Liver (tissue), 9 donors: ENCODE measurements around the gene ABL1. TPM values are rescaled to one million over a fixed set of nuclear protein-coding genes. Genes with fewer than 3 reads are reported as not detected.
A peak's percentile ranks its signal among the peaks of the same experiment; 100 is the strongest.
"Not testable (repeated sequence)": the region's sequence is repeated elsewhere in the genome, so short reads cannot be mapped to it uniquely, and the experiment has no call there.

Experiments used
- DNase-seq: peaks from one replicate; pipeline ENCODE4 v3.0.0-alpha.2; 2017; ENCODE audit warnings: low spot score
- H3K27ac ChIP-seq, 2 donors: one replicate each; pipeline ENCODE4 v1.7.0; 2013; ENCODE audit warnings: inconsistent platforms in 2 of 2, low read length in 2 of 2, control low read depth in 1 of 2, low read depth in 1 of 2, mild to moderate bottlenecking in 1 of 2
- H3K27me3 ChIP-seq, 4 donors: one replicate each; pipeline versions ENCODE4 v1.6.1 to v1.7.0; 2013; ENCODE audit warnings: low read length in 3 of 4, inconsistent platforms in 1 of 4, mild to moderate bottlenecking in 1 of 4, moderate library complexity in 1 of 4; ENCODE audit not compliant: control insufficient read depth in 4 of 4, insufficient read depth in 4 of 4
- H3K36me3 ChIP-seq, 4 donors: one replicate each; pipeline versions ENCODE4 v1.6.1 to v1.7.0; 2013; ENCODE audit warnings: low read length in 3 of 4, mild to moderate bottlenecking in 3 of 4, low read depth in 1 of 4, moderate library complexity in 1 of 4; ENCODE audit not compliant: control insufficient read depth in 4 of 4, insufficient read depth in 3 of 4
- H3K4me1 ChIP-seq, 4 donors: one replicate each; pipeline versions ENCODE4 v1.6.1 to v1.7.0; 2013; ENCODE audit warnings: low read length in 3 of 4, mild to moderate bottlenecking in 3 of 4, moderate library complexity in 1 of 4; ENCODE audit not compliant: control insufficient read depth in 4 of 4, insufficient read depth in 4 of 4
- H3K4me3 ChIP-seq, 3 donors: one replicate each; pipeline versions ENCODE4 v1.6.1 to v1.7.0; 2013; ENCODE audit warnings: low read length in 3 of 3, control low read depth in 1 of 3, low read depth in 1 of 3, mild to moderate bottlenecking in 1 of 3
- H3K9ac ChIP-seq, 2 donors: one replicate each; pipeline ENCODE4 v1.7.0; 2013; ENCODE audit warnings: low read length in 2 of 2, mild to moderate bottlenecking in 2 of 2, moderate library complexity in 2 of 2, control low read depth in 1 of 2, low read depth in 1 of 2
- H3K9me3 ChIP-seq, 4 donors: one replicate each; pipeline versions ENCODE4 v1.6.1 to v1.7.0; 2013; ENCODE audit warnings: low read length in 3 of 4; ENCODE audit not compliant: control insufficient read depth in 4 of 4
- EGR1 ChIP-seq, 2 donors: IDR thresholded peaks; 2 replicates each; pipeline ENCODE4 v1.6.1; 2016 to 2018; ENCODE audit warnings: antibody characterized with exemption in 2 of 2, low read depth in 2 of 2
- FOXA1 ChIP-seq: IDR thresholded peaks from 2 replicates; pipeline ENCODE4 v1.6.1; 2016; ENCODE audit warnings: antibody characterized with exemption
- FOXA2 ChIP-seq: IDR thresholded peaks from 2 replicates; pipeline ENCODE4 v1.6.1; 2016; ENCODE audit warnings: antibody characterized with exemption
- GABPA ChIP-seq, 2 donors: IDR thresholded peaks in 1 of 2; conservative IDR thresholded peaks in 1 of 2; 2 replicates each; pipeline ENCODE4 v1.6.1; 2016; ENCODE audit warnings: antibody characterized with exemption in 2 of 2, mild to moderate bottlenecking in 1 of 2, moderate library complexity in 1 of 2
- HNF4A ChIP-seq, 2 donors: conservative IDR thresholded peaks; 2 replicates each; pipeline ENCODE4 v1.6.1; 2016; ENCODE audit warnings: antibody characterized with exemption in 2 of 2, mild to moderate bottlenecking in 2 of 2
- HNF4G ChIP-seq: IDR thresholded peaks from 2 replicates; pipeline ENCODE4 v1.6.1; 2016; ENCODE audit warnings: antibody characterized with exemption
- JUND ChIP-seq, 2 donors: IDR thresholded peaks; 2 replicates each; pipeline ENCODE4 v1.6.1; 2016; ENCODE audit warnings: antibody characterized with exemption in 2 of 2
- NR2F2 ChIP-seq: IDR thresholded peaks from 2 replicates; pipeline ENCODE4 v1.6.1; 2016; ENCODE audit warnings: antibody characterized with exemption
- RAD21 ChIP-seq, 2 donors: IDR thresholded peaks; 2 replicates each; pipeline ENCODE4 v1.6.1; 2016; ENCODE audit warnings: antibody characterized with exemption in 2 of 2, mild to moderate bottlenecking in 2 of 2
- RXRA ChIP-seq, 2 donors: IDR thresholded peaks; 2 replicates each; pipeline ENCODE4 v1.6.1; 2017 to 2018; ENCODE audit warnings: antibody characterized with exemption in 2 of 2, mild to moderate bottlenecking in 1 of 2
- SP1 ChIP-seq: IDR thresholded peaks from 2 replicates; pipeline ENCODE4 v1.6.1; 2018; ENCODE audit warnings: antibody characterized with exemption, mild to moderate bottlenecking
- TAF1 ChIP-seq: conservative IDR thresholded peaks from 2 replicates; pipeline ENCODE4 v1.6.1; 2016; ENCODE audit warnings: antibody characterized with exemption, mild to moderate bottlenecking
- YY1 ChIP-seq: IDR thresholded peaks from 2 replicates; pipeline ENCODE4 v1.6.1; 2016; ENCODE audit warnings: antibody characterized with exemption, mild to moderate bottlenecking
- WGBS: extraction: QIAGEN DNeasy Blood & Tissue Kit; methylation state at CpG from one replicate; pipeline ENCODE4 v1.1.7; 2013; 5-methylcytosine and 5-hydroxymethylcytosine counted together
- polyA plus RNA-seq, 2 donors: library from polyadenylated mRNA; stranded (reverse) in 1 of 2; unstranded in 1 of 2; fragments of 200-250 nt in 1 of 2; fragments of >200 nt in 1 of 2; fragmentation: Nextera tagmentation in 1 of 2; extraction: Ambion mirVana in 1 of 2; gene quantifications; one replicate each; pipeline versions ENCODE4 v1.2.1 to v1.2.3, GENCODE V29; 2013 to 2015
- total RNA-seq, 2 donors: library from RNA; depleted of rRNA; stranded (reverse); fragments of >200 nt; gene quantifications; one replicate each; pipeline ENCODE4 v1.2.3, GENCODE V29; 2014
- TF ChIP-seq, protein P1 (sequence below): IDR thresholded peaks from 2 replicates; pipeline ENCODE4 v1.6.1; 2016; ENCODE audit warnings: antibody characterized with exemption
- TF ChIP-seq, protein P2 (sequence below): IDR thresholded peaks from 2 replicates; pipeline ENCODE4 v1.6.1; 2016; ENCODE audit warnings: antibody characterized with exemption
- TF ChIP-seq, protein P3 (sequence below): IDR thresholded peaks from 2 replicates; pipeline ENCODE4 v1.6.1; 2016; ENCODE audit warnings: antibody characterized with exemption
- TF ChIP-seq, protein P4 (sequence below): fragments of 150-350 bp; IDR thresholded peaks from 2 replicates; pipeline ENCODE4 v1.5.1; 2017; ENCODE audit warnings: improper control_type of control experiment, low read depth, low read length; ENCODE audit not compliant: missing input control
- TF ChIP-seq, protein P5 (sequence below): IDR thresholded peaks from 2 replicates; pipeline ENCODE4 v1.6.1; 2016; ENCODE audit warnings: antibody characterized with exemption, mild to moderate bottlenecking
- donor health status: healthy.
- donor health status: healthy.
- donor health status: healthy.
- donor health status: healthy.
- donor health status: healthy.

The ABL1 gene
- total and polyA plus RNA-seq, 4 donors, result 4.2 to 14.2 (median 10.9) TPM

DNA sequence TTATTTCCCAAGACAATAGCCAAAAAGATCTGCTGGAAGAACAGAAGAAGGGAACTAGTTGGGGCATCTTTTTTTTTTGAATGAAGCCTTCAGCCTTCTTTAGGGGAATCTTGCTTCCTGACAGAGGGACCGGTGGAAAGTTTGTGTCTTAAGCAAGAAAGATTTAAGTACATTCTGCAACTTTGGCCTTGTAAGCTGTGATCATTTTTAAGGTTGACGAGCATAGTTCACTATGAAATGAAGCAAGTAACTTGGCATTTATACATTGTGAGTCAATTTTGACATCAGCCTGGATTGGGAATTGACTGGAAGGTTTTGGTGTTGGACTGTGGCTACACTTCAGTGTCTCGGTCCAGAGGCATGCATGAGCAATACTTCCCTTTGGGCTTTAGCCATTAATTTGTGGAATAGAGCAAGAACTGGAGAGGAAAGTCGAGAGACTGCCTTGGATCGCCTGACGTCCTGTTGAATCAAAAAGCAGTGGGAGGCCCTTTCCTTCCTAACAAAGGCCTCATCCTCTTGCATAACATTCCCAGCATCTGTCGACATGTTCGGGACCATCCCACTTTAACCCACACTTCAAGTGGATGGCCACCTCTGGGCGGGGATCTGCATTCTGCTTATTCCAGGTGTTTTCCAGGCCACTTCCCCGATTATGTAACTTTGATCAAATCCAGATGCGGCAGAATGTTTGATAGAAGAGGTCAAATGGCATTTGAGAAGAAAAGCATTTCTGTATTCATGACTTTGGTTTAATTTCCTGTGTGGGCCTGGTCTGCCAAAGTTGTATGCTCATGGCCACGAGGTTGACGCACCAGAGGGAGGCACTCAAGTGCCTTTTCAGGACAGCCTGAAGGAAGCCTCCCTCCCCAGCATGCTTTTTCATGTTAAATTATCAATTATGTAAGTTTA is 12.5 kb downstream of the ABL1 start:
- no peak overlapping the region for H3K4me3 ChIP-seq
- DNase-seq, result no peak
- peak in 1 of 2 donors; percentile 33 for TF ChIP-seq HNF4A (conservative IDR thresholded peaks at IDR 0.05)
- TF ChIP-seq, protein P1, sequence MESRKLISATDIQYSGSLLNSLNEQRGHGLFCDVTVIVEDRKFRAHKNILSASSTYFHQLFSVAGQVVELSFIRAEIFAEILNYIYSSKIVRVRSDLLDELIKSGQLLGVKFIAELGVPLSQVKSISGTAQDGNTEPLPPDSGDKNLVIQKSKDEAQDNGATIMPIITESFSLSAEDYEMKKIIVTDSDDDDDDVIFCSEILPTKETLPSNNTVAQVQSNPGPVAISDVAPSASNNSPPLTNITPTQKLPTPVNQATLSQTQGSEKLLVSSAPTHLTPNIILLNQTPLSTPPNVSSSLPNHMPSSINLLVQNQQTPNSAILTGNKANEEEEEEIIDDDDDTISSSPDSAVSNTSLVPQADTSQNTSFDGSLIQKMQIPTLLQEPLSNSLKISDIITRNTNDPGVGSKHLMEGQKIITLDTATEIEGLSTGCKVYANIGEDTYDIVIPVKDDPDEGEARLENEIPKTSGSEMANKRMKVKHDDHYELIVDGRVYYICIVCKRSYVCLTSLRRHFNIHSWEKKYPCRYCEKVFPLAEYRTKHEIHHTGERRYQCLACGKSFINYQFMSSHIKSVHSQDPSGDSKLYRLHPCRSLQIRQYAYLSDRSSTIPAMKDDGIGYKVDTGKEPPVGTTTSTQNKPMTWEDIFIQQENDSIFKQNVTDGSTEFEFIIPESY, result no peak
- TF ChIP-seq JUND (IDR thresholded peaks at IDR 0.05), result peak in 1 of 2 donors; percentile 36
- TF ChIP-seq SP1, result peak; percentile 42
- TF ChIP-seq, protein P2, sequence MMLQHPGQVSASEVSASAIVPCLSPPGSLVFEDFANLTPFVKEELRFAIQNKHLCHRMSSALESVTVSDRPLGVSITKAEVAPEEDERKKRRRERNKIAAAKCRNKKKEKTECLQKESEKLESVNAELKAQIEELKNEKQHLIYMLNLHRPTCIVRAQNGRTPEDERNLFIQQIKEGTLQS, result no peak
- TF ChIP-seq TAF1, result no peak
- peak; percentile 68 for TF ChIP-seq YY1
- TF ChIP-seq, protein P3, sequence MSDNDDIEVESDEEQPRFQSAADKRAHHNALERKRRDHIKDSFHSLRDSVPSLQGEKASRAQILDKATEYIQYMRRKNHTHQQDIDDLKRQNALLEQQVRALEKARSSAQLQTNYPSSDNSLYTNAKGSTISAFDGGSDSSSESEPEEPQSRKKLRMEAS, result no peak
- peak; percentile 11 to 51 for TF ChIP-seq RXRA (IDR thresholded peaks at IDR 0.05)
- TF ChIP-seq, protein P4, sequence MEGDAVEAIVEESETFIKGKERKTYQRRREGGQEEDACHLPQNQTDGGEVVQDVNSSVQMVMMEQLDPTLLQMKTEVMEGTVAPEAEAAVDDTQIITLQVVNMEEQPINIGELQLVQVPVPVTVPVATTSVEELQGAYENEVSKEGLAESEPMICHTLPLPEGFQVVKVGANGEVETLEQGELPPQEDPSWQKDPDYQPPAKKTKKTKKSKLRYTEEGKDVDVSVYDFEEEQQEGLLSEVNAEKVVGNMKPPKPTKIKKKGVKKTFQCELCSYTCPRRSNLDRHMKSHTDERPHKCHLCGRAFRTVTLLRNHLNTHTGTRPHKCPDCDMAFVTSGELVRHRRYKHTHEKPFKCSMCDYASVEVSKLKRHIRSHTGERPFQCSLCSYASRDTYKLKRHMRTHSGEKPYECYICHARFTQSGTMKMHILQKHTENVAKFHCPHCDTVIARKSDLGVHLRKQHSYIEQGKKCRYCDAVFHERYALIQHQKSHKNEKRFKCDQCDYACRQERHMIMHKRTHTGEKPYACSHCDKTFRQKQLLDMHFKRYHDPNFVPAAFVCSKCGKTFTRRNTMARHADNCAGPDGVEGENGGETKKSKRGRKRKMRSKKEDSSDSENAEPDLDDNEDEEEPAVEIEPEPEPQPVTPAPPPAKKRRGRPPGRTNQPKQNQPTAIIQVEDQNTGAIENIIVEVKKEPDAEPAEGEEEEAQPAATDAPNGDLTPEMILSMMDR, result no peak
- TF ChIP-seq NR2F2, result peak; percentile 71
- no peak for TF ChIP-seq HNF4G
- TF ChIP-seq GABPA (IDR thresholded peaks at IDR 0.05 in 1 of 2, conservative IDR thresholded peaks at IDR 0.05 in 1 of 2), result no peak
- no peak for TF ChIP-seq EGR1 (IDR thresholded peaks at IDR 0.05; ENCODE audit: low read depth in 2 of 2)
- no peak for TF ChIP-seq FOXA1
- TF ChIP-seq, protein P5, sequence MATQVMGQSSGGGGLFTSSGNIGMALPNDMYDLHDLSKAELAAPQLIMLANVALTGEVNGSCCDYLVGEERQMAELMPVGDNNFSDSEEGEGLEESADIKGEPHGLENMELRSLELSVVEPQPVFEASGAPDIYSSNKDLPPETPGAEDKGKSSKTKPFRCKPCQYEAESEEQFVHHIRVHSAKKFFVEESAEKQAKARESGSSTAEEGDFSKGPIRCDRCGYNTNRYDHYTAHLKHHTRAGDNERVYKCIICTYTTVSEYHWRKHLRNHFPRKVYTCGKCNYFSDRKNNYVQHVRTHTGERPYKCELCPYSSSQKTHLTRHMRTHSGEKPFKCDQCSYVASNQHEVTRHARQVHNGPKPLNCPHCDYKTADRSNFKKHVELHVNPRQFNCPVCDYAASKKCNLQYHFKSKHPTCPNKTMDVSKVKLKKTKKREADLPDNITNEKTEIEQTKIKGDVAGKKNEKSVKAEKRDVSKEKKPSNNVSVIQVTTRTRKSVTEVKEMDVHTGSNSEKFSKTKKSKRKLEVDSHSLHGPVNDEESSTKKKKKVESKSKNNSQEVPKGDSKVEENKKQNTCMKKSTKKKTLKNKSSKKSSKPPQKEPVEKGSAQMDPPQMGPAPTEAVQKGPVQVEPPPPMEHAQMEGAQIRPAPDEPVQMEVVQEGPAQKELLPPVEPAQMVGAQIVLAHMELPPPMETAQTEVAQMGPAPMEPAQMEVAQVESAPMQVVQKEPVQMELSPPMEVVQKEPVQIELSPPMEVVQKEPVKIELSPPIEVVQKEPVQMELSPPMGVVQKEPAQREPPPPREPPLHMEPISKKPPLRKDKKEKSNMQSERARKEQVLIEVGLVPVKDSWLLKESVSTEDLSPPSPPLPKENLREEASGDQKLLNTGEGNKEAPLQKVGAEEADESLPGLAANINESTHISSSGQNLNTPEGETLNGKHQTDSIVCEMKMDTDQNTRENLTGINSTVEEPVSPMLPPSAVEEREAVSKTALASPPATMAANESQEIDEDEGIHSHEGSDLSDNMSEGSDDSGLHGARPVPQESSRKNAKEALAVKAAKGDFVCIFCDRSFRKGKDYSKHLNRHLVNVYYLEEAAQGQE, result peak; percentile 31
- TF ChIP-seq RAD21 (IDR thresholded peaks at IDR 0.05), result no peak
- TF ChIP-seq FOXA2, result no peak
- H3K36me3 ChIP-seq, result no peaks in the 10 kb centered on the region
- H3K27ac ChIP-seq, result peak overlapping the region; percentile 54 to 61
- 41% methylated on average over 13 of the region's 13 CpGs for WGBS
- H3K9ac ChIP-seq, result no peak overlapping the region
- no peaks in the 10 kb centered on the region for H3K27me3 ChIP-seq
- H3K4me1 ChIP-seq, result peaks cover 0 to 8% (median 4%) of the 10 kb centered on the region in 4 donors
- no peaks in the 10 kb centered on the region for H3K9me3 ChIP-seq

DNA sequence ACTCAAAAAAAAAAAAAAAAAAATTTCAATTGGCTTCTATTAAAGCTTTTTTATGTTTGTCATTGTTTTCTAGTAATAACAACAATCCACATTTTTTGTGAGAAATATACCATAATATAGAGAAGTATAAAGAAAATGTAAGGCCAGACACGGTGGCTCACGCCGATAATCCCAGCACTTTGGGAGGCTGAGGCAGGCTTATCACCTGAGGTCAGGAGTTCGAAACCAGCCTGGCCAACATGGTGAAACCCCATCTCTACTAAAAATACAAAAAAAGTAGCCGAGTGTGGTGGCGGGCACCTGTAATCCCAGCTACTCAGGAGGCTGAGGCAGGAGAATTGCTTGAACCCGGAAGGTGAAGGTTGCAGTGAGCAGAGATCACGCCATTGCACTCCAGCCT is 13.5 kb downstream of the ABL1 start:
- H3K9ac ChIP-seq, DNase-seq, H3K4me3 ChIP-seq, H3K4me1 ChIP-seq, H3K27me3 ChIP-seq, H3K36me3 ChIP-seq, H3K9me3 ChIP-seq: not testable (repeated sequence)
- over 99% methylated on average over 8 of the region's 8 CpGs for WGBS
- peak overlapping the region in 1 of 2 donors; percentile 61 for H3K27ac ChIP-seq
